GM10847 (cell line): Measurements from ENCODE around the gene IPP.
A peak's percentile ranks its signal among the peaks of the same experiment; 100 is the strongest.

Source experiments
- POLR2A ChIP-seq: IDR thresholded peaks from 2 replicates; pipeline ENCODE4 v1.6.1; 2011; ENCODE audit not compliant: insufficient read length; ENCODE audit errors: extremely low read depth

The IPP gene

GRCh38 chr1:45687754-45688740 lies 62.4 kb downstream of the IPP start, which contains the start of gene TMEM69:
Gene TMEM69, plus strand, starts transcription at chr1:45688181. Its CDS starts 2,888 bp downstream, at chr1:45691069.
- peak; percentile 39 for TF ChIP-seq POLR2A

- peak; percentile 83 for TF ChIP-seq POLR2A
Observed at GRCh38 chr1:45687014-45687753, 63.3 kb downstream of the IPP start.

GRCh38 chr1:45686288-45687013 lies 64.0 kb downstream of the IPP start, which contains the start of gene GPBP1L1:
Gene GPBP1L1, minus strand, starts transcription at chr1:45686533. Its CDS starts 27,446 bp downstream, at chr1:45659087.
- TF ChIP-seq POLR2A: peak; percentile 65

- no peak for TF ChIP-seq POLR2A
Observed at GRCh38 chr1:45686015-45686287, 64.5 kb downstream of the IPP start.

- TF ChIP-seq POLR2A: no peak
Observed at GRCh38 chr1:45685308-45686014, 65.0 kb downstream of the IPP start.

- no peak for TF ChIP-seq POLR2A
Observed at GRCh38 chr1:45684402-45684801, 66.1 kb downstream of the IPP start.

- no peak for TF ChIP-seq POLR2A
Observed at GRCh38 chr1:45682942-45683341, 67.5 kb downstream of the IPP start.

- TF ChIP-seq POLR2A: no peak
Observed at GRCh38 chr1:45679123-45679522, 71.3 kb downstream of the IPP start.

- TF ChIP-seq POLR2A: no peak
Observed at GRCh38 chr1:45678489-45678888, 72.0 kb downstream of the IPP start.

- TF ChIP-seq POLR2A: no peak
Observed at GRCh38 chr1:45677751-45678245, 72.7 kb downstream of the IPP start.

GRCh38 chr1:45674478-45674877 lies 76.0 kb downstream of the IPP start:
- no peak for TF ChIP-seq POLR2A

- no peak for TF ChIP-seq POLR2A
Observed at GRCh38 chr1:45673956-45674355, 76.5 kb downstream of the IPP start.

- no peak for TF ChIP-seq POLR2A
Observed at GRCh38 chr1:45669859-45670655, 80.4 kb downstream of the IPP start.

- TF ChIP-seq POLR2A: no peak
Observed at GRCh38 chr1:45669379-45669778, 81.1 kb downstream of the IPP start.

- no peak for TF ChIP-seq POLR2A
Observed at GRCh38 chr1:45668526-45668925, 81.9 kb downstream of the IPP start.
